NCI-H510A treated with DMSO at 0.1 percent for 48 hours (cell line): ENCODE measurements around the gene OSGEP.

Experiments used
- DNase-seq: peaks from one replicate; lab custom pipeline; 2025; lab: John Stamatoyannopoulos, UW

OSGEP gene

DNA sequence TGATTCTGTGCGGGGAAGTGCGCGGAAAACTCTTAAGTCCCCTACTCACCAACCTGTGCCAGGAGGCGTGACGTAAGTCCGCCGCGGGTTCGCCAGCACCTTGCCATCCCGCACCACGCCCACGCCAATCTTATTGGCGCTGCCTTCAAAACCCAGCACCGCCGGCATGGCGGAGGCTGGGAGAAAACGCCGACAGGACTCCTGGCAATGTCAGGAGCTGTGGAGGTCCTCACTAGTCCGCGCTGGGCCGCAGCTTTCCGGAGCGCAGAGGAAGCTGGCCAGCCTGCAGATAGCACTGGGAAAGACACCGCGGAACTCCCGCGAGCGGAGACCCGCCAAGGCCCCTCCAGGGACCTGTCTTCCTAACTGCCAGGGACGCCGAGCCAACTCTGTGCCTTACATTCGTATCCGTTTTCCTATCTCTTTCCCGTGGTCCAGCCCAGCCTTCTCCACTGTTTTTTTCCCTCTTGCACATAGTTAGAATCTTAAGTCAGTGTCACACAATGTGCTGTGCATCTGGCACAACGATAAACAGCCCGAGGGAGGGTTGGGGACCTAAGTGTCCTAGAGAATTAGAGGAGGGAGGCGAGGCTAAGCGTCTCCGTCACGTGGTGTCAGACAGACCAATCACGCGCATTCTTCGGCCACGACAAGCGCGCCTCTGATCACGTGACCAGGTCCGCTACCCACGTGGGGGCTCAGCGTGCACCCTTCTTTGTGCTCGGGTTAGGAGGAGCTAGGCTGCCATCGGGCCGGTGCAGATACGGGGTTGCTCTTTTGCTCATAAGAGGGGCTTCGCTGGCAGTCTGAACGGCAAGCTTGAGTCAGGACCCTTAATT is at the start of gene OSGEP, which contains the start of gene APEX1:
TSS of gene OSGEP (minus strand) at position 297 of the 839 bp plus-strand sequence. CDS start at position 168, 129 bp downstream.
TSS of gene APEX1 (plus strand) at position 711 of the 839 bp plus-strand sequence. CDS start 420 bp downstream, outside the sequence.
- DNase-seq = peak; percentile 95

DNA sequence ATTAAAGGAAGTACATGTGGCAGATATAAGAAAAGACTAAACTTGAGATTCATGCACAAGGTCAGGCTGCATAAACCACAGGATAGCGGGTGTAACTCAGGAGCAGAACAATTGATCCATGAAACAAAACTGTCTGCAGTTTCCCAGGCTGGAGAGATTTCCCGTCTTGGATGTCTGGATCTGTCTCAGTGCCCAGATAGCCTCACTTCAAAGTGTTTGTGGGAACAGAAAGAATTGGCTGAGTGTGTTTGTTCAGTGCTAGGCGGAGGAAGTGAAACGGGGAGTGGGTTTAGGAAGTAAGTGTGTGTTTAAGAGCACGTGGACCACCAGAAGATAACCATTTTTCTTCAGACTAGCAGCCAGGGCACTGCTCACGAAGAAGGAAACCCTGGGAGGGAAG is 49.3 kb upstream of the OSGEP start:
- DNase-seq = no peak

DNA sequence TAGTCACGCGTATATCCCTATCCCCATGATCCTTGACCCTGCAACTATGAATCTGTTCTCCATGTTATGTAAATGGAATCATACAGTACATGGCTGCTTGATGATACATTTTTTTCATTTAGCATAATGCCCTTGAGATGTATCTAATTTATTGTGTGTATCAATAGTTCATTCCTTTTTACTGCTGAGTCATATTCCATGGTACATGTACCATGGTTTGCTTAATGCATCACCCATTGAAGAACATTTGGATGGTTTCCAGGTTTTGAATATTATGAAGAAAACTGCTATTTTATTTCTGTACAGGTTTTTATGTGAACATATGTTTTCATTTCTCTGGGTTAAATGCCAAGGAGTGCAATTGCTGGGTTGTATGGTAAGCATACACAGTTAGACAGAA is 46.7 kb upstream of the OSGEP start:
- DNase-seq = no peak

DNA sequence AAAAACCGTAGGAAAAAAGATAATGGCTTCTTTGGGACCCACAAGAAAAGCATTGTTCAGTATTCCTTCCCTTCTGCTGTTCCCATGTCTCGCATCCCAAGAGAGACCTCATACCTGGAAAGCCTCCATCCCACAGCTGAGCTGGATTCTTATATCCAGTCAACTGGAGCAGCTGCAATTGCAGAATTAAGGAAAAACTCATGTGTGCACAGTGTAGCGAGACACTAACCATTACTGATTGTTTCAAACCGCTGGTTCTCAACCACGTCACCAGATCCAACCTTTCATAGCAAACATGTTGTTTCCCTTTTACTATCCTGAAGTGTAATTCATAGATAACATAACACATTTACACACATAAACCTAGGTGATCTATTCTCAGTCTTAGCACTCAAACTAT is 45.3 kb upstream of the OSGEP start:
- no peak for DNase-seq

DNA sequence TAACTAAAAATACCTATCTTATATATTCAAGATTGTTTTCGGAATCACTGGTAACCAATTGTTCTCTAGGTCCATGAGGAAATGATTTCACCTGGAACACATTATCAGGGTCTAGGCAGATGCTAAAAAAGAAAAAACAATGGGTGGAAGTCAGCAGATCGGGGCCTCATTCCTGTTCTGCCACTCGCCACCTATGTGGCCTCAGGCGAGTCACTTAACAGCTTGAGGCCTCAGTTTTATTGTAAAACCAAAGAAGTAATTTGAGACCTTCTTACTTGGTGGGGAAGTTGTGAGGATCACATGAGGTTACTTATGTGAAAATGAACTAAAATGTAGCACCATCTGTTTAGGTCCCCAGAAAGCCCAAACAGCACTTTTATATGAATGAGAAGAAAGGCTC is 44.5 kb upstream of the OSGEP start:
- DNase-seq = no peak

DNA sequence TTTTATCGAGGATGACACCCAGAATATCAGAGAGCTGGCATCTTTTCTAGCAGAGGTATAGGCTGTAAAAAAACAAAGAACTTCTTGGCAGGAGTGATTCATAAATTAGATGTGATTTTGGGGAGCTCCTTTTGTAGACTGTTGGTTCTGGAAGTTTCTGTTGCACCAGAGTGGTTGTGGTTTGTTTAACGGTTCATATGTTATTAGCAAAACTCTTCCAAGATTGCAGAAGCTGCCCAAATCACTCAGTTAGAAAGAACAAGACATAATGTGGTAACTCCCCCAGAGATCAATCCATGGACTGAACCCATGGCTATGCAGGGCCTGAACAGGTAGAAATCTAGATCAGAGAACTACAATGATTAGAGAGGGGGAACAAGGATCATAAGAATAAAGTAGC is 44.0 kb upstream of the OSGEP start:
- no peak for DNase-seq

DNA sequence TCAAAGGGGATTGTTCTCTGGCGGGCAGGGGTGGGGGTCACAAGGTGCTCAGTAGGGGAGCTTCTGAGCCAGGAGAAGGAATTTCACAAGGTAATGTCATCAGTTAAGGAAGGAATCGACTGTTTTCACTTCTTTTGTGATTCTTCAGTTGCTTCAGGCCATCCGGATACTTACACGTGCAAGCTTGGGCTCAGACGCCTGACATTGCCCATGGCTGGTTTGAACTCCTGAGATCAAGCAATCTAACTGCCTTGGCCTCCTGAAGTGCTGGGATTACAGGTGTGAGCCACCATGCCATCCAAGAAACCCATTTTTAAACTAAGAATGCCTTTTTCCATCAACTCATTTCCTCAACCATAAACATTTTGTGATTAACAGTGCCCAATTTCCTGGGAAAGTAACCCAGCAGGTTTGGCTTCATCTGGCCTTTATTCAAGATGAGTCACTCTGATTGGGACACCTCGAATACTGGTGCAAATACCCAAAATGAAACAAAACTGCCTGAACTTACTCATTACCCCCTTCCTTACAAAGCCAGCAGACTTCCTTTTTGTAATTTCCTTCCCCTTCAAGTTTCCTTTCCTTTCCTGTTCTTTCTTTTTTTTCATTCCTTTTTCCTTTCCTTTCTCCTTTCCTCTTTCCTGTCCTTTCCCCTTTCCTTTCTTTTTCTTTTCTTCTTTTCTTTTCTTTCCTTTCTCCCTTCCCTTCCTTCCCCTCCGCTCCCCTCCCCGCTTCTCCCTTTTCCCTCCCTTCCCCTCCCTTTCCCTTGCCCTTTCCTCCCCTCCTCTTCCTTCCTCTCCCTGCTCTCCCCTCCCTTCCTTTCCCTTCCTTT is 40.5 kb upstream of the OSGEP start:
- DNase-seq = no peak

DNA sequence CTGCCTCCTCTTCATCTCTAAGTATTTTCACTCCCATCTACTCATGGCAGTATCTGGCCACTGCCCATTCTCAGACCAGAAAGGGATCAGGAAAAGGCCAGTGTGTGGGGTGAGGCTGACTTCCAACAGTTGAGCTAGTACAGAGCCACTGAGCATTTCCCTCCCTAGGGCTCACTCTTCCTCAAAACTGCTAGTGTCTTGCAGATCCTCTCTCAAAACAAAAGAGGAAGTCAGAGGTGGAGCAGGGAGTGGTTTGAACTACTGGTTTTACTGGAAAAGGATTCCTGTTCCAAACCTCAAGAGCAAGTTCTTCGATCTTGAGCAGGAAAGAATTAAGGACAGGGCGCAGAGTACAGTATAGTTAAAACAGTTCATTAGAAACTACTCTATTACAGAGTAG is 39.0 kb upstream of the OSGEP start:
- no peak for DNase-seq

DNA sequence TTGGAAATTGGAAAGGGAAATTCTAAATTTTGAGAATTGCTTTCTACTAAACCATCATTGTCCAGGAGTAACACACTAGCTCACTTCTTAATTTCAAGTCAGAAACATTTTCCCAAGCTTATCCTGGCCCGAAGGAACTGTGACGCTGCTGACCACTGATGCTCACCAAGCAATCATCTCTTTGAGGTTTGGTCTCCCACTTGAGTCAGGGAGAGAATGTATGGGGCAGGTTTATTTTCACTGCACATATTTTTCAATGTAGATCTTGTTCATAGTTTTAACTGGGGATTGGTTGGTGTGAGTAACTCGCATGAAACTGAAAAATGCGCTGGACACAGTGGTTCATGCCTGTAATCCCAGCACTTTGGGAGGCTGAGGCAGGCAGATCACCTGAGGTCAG is 37.9 kb upstream of the OSGEP start:
- no peak for DNase-seq

DNA sequence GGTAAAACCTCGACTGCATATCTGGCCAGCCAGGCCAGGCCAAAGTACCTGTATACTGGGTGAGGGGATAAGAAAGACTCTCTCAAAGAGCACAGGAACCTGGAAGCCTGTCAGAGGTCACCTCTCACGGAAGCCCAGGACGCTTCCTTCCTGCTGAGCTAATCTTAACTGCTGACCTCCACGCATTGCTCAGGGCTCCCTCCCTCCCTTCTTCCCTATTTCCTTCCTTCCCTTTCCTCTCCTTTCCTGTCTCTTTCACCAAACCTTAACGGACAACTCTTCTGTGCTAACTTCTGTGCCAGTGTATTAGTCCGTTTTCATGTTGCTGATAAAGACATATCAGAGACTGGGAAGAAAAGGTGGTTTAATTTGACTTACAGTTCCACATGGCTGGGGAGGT is 36.0 kb upstream of the OSGEP start:
- no peak for DNase-seq

DNA sequence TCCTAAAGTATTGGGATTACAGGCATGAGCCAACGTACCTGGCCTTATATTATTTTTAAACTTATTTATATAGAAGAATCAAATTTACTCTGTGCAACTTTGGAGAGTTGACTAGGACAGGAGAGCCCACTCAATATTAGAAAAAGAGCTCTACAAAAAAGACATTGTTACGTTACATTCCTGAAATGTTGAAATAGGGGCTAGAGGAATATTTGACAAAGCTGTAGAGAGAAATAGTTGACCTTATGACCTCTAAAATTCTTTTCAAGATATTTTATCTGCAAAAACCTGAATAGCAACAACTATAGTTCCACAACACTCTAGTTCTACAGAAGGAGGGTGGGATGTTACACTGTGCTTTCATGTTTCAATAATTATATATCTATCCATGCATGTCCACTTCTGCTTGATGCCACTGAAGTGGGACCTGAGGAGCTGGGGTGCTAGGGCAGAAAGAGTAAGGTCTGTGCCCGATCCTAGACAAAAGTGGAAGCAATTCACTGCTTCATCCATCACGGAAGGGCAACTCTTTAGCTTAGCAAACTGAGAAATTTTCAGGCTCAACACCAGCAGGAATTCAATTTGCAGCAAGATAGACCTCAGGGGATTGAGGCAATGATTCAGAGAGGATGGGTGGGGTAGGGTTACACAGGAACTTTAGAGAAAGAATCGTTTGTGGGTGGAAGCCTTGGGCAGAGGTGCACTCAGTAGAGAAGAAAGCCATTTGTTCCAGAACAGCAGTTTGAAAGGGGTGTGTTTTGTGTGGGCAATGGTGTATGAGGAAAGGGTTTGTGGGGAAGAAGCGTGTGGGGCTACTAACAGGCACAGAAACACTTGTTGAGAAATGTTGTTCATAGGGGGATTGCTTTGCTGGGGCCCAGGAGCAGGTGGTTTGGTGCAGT is 34.7 kb upstream of the OSGEP start:
- DNase-seq = no peak

DNA sequence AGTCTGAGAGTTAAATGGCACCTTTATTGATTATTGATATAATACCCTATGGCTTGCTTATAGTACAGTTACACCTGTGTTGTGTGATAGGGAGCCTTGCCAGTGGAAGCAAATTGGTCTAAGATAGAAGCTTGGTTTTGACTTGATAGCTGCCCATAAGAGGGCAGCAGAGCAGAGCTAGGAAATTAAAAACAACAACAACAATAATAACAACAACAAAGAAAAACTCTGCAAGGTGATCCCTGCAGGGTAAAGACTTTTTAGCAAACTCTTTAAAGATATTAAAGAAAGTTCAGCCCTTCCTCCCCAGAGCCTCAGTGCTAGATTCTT is 32.7 kb upstream of the OSGEP start:
- no peak for DNase-seq

DNA sequence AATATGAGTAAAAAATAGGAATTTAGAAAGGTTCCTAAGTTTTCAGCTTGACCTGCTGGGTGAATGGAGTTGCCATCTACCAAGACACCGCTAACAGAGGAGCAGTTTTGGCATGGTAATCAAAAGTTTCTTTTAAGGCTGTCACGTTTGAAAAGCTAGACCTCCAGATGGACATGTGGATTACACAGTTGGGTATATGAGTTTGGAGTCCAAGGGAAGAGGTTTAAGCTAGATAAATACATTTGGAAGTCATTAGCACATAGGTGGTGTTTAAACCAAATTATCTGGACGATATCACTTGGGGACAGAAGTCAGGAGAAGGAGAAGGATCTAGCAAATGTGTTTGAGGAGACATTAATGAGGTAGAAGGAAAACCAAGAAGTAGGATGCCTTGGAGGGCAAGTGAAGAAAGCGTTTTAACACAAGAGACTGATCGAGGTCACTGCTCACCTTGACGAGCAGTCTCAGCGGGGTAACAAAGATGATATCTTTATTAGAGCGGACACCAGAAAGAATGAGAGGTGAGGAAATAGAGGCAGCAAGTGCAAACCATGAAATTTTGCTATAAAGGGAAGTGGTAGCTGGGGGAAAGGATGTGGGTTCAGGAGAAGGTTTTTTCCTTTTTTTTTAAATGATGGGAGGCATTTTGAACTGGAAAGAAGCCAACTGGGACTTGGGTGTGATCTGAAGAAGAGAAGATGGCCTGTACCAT is 32.2 kb upstream of the OSGEP start:
- DNase-seq = no peak

DNA sequence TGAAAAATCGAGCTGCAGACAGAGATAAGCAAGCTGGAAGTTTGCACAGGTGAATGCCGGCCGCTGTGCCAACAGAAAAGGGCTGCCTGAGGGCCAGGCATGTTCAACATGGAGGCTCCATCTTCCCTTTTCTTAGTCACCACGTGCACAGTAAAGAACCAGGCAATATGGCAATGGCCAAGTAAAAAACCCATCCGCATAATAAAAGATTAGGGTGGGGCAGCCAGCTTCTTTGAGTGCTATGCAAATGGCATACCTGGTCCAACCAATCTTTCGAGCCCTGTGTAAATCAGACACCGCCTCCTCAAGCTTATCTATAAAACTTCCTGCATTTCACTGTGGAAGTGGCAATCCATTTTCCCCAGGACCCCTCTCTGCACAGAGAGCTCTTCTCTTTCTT is 31.3 kb upstream of the OSGEP start:
- DNase-seq = no peak

DNA sequence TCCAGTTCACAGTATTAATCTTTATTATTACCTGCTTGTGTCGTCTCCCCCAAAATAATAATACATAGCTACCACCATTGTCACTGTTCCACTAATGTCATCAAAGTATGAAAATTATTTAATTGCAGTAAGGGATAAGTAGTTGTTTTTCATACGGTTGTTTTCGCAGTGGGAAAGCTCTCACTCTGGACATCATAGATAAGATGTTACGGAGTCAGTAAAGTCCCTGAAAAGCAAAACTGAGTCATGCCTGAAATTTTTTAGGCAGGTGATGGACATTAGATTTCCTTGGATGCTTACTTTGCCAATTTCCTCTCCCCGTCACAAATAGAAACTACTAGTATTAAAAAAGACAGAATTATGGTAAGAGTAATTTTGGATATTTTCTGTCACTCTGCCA is 27.8 kb upstream of the OSGEP start:
- no peak for DNase-seq

DNA sequence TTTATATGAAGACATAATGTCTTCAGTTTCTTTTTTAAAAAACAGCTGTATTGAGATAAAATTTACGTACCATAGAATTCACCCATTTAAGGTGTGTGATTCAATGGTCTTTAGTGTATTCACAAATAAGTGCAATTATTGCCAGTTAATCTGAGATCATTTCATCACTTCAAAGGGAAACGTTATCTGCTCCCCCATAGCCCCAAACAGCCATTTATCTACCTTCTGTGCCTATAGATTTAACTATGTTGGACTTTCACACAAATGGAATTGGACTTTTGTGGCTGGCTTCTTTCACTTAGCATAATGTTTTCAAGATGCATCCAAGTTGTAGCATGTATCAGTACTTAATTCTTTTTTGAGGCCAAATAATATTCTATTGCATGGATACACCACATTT is 24.3 kb upstream of the OSGEP start:
- no peak for DNase-seq

DNA sequence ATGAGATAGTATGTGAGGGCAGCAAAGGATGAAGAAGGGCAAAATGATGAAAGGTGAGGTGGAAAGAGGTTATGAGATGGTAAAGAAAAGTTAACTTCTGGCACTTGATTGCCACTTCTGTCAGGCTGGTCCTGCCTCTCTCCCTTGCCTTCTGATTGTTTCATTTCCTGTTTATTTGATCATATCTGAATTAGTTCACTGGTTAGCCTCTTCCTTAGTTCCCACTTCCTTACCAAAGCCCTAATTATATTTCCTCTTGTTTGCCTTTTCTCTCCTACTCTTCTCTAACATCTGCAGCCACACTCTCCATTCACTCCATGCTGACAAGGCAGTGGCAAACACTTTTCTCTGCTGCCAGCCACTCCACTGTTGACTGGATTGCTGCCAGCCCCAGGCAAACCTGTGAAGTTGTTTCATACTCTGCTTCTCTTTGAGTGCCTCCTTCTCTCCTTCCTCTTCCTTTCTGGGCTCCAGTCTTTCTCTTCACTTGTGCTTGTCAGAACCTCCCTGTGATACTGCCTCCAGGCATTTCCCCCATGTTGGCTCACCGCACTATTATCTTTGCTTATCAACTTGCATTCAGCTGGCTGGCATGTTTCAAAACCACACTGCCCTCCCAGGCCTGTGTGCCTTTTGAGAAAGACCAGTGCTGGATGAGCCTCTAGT is 22.7 kb upstream of the OSGEP start:
- peak; percentile 8 for DNase-seq

DNA sequence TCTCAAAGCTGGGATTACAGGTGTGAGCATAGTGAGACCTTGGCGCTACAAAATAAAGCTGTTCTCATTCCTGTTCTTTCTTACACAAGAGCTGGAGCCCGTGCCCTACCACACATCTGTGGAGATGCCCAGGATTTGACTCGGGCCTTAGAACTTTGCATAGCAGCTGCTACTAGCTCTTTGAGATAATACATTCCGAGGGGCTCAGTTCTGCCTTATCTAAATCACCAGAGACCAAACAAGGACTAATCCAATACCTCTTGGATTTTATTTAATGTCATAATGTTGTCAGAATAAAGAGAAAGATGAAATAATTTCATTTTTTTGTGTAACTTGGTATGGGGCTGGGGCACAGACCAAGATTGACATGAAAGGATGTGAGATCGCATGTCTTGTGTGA is 22.2 kb upstream of the OSGEP start:
- DNase-seq = no peak

DNA sequence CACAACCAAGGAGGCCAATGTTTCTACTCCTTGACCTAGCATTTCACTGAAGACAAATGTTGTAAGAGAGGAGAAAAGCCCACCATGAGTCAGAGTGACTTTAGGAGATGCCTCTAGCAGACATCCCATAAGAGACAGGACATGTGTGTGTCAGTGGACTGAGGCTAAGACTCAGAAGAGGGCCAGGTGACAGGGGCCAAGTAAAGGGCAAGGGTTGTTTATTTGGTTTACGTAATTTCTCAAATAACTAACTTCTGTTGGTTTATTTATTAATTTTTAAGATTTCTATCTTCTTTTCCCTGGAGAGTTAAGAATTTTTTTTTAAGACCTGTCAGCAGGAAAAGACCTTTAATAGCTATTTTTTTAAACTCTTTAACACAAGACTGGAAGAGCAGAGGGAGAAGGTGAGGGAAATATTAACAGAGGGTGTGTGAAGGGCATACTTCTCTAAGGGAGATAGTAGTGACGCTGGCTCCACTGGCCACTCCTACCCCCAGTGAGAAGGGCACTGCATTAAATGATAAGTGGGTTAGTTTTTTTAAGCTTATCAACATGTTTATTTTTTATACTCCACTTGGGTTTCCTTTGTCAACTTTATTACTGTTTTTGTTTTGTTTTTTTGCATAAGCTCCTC is 18.0 kb upstream of the OSGEP start:
- DNase-seq = no peak

DNA sequence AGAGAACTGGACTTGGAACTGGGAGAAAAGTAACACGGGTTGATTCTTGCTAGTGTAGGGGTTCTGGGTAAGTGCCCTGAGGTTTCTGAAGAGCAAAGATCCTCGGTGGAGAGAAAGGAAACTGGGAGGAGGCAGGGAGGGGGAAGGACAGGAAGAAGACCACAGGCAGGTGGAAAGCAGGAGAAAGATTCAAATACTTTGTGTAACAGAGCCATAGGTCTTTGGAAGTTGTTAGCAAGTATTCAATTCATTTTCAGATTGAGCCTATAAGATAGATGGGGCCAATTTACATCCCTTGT is 15.9 kb upstream of the OSGEP start:
- peak; percentile 57 for DNase-seq
